NCI-H2081 treated with DMSO at 0.1 percent for 48 hours (cell line): ENCODE data around the gene SAMD4A.

Source experiments
- DNase-seq: peaks from one replicate; lab custom pipeline; 2025; lab: John Stamatoyannopoulos, UW

SAMD4A gene

GRCh38 chr14:54763761-54764160 lies 196.8 kb downstream of the SAMD4A start:
- DNase-seq: no peak

GRCh38 chr14:54766276-54767138 lies 199.6 kb downstream of the SAMD4A start:
- DNase-seq: no peak

GRCh38 chr14:54767139-54767431 lies 200.2 kb downstream of the SAMD4A start:
- DNase-seq: no peak

GRCh38 chr14:54767450-54767849 lies 200.5 kb downstream of the SAMD4A start:
- DNase-seq: no peak

GRCh38 chr14:54768501-54769129 lies 201.7 kb downstream of the SAMD4A start:
- no peak for DNase-seq

- DNase-seq: no peak
Observed at GRCh38 chr14:54769951-54770863, 203.3 kb downstream of the SAMD4A start.

- DNase-seq: no peak
Observed at GRCh38 chr14:54771411-54772027, 204.6 kb downstream of the SAMD4A start.

- no peak for DNase-seq
Observed at GRCh38 chr14:54772451-54772881, 205.5 kb downstream of the SAMD4A start.

- no peak for DNase-seq
Observed at GRCh38 chr14:54773171-54774006, 206.5 kb downstream of the SAMD4A start.

GRCh38 chr14:54774824-54775223 lies 207.9 kb downstream of the SAMD4A start:
- DNase-seq: no peak

- DNase-seq: no peak
Observed at GRCh38 chr14:54775486-54776140, 208.7 kb downstream of the SAMD4A start.

GRCh38 chr14:54776361-54777001 lies 209.6 kb downstream of the SAMD4A start:
- no peak for DNase-seq

GRCh38 chr14:54777395-54777794 lies 210.5 kb downstream of the SAMD4A start:
- no peak for DNase-seq

GRCh38 chr14:54778618-54779345 lies 211.9 kb downstream of the SAMD4A start:
- DNase-seq: no peak

- no peak for DNase-seq
Observed at GRCh38 chr14:54781080-54781479, 214.2 kb downstream of the SAMD4A start.

GRCh38 chr14:54781961-54782750 lies 215.2 kb downstream of the SAMD4A start:
- no peak for DNase-seq

- no peak for DNase-seq
Observed at GRCh38 chr14:54782751-54783659, 216.1 kb downstream of the SAMD4A start.

- DNase-seq: no peak
Observed at GRCh38 chr14:54783660-54784015, 216.7 kb downstream of the SAMD4A start.
